GM19455 (cell line): ENCODE measurements around the gene GRID1.

Experiments used
- ATAC-seq: cut with Tn5 transposase; IDR thresholded peaks from one replicate; pipeline ENCODE4 v1.9.1; 2021; ENCODE audit not compliant: unreplicated experiment

The GRID1 gene

DNA sequence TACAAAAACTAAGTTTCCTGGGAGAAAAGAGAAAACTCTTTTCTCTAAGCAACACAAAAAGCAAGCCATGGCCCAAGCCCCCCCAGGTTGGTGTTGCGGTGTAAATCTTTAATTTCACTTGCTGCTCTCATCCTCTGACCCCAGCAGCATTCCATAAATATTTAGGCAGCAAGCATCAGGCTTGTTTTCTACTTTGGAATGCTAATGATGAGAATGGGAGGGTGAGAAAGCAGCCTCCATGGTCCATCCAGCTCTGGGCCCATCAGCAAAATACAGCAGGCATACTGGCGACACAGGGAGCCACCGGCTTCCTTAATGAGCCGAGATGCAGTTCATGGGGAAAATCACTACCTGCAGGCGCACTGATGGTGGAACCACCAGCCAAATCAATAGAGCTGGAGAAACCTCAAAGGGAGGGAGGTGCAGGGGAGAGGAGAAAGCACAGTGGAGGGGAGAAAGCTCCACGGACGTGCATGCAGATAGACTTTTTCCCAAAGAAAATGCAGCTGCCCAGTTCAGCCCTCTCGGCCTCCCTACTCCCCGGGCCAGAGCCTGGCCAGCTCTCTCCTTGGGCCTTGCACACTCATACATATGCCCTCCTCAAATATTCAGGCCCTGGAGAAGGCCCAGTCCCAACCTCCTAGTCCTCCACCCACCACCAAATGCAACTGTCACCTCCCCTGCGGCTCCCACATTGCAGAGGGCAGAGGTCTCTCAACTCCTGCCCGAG lies 131.9 kb downstream of the GRID1 start:
- no peak for ATAC-seq

DNA sequence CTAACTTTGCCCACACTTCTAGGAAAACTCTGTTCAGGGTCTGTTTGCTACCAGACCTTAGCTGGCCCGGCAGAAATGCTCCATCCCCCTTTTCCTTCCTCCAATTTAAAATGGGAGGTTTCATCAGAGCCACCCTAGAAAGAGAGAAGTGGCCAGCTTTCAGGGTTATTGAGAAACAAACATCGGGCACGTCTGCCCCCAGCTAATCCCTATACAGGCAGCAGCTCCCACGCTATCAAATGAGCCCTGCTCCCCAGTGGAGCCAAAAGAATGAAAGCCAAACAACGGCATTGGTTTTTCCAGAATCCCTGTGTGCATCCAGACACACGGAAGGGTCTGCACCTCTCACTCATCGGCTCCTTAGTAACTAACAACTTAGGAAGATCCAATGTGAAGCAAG lies 132.5 kb downstream of the GRID1 start:
- no peak for ATAC-seq

- no peak for ATAC-seq
Measured at GRCh38 chr10:86233131-86233530, 133.5 kb downstream of the GRID1 start.

- ATAC-seq = no peak
Measured at GRCh38 chr10:86232644-86233043, 134.0 kb downstream of the GRID1 start.

GRCh38 chr10:86231796-86232560 lies 134.6 kb downstream of the GRID1 start:
- no peak for ATAC-seq

DNA sequence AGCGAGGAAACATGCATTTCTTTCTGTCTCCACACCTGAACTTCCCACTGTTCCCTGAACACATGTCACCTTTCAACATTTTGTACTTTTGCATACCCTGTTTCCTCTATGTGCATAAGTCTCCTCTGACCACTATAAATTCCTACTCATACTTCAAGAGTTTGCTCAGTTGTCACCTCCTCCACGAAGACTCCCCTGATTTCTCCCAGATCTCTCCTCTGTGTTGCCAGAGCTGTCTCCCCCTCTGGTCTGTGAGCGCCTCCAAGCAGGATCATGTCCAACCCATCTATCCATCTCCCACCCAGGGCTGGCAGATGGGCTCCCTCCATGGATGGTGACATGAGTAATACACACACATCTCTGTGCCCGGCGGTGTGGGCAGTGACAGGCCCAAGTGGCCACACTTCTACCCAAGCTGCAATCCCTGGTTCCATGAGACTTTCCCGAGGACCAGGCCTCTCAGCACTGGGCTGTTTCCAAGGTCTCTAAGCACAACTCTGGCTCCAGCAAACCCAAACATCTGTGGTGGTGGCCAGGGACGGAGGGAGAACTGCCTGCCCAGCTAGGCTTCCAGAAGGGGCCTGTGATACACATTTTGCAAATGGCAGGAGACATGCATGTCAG lies 135.9 kb downstream of the GRID1 start:
- no peak for ATAC-seq

- ATAC-seq = no peak
Measured at GRCh38 chr10:86229811-86230556, 136.6 kb downstream of the GRID1 start.

GRCh38 chr10:86229376-86229775 lies 137.2 kb downstream of the GRID1 start:
- no peak for ATAC-seq

GRCh38 chr10:86227501-86228258 lies 138.9 kb downstream of the GRID1 start:
- no peak for ATAC-seq

DNA sequence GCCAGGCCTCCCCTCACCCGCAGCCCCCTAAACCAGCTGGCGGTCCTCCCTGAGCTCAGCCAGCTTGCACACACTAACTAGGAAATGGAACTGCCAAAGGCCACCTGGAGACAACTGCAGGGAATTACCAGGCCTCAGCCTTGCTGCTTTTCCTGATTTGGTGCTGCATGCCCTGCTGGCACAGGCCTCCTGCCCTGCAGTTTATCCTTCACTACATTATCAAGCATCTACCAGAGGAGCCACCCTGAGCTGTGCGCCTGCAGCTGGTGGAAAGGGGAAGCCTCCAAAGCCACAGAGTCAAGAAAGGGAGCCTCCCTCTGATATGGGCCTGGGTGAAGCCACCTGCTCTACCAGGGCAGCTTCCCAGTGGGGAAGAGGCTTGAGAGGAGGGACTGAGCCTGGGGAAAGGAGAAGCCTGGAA lies 139.8 kb downstream of the GRID1 start:
- ATAC-seq = no peak

GRCh38 chr10:86226016-86226415 lies 140.6 kb downstream of the GRID1 start:
- ATAC-seq = no peak

- ATAC-seq = no peak
Measured at GRCh38 chr10:86225103-86225782, 141.4 kb downstream of the GRID1 start.

DNA sequence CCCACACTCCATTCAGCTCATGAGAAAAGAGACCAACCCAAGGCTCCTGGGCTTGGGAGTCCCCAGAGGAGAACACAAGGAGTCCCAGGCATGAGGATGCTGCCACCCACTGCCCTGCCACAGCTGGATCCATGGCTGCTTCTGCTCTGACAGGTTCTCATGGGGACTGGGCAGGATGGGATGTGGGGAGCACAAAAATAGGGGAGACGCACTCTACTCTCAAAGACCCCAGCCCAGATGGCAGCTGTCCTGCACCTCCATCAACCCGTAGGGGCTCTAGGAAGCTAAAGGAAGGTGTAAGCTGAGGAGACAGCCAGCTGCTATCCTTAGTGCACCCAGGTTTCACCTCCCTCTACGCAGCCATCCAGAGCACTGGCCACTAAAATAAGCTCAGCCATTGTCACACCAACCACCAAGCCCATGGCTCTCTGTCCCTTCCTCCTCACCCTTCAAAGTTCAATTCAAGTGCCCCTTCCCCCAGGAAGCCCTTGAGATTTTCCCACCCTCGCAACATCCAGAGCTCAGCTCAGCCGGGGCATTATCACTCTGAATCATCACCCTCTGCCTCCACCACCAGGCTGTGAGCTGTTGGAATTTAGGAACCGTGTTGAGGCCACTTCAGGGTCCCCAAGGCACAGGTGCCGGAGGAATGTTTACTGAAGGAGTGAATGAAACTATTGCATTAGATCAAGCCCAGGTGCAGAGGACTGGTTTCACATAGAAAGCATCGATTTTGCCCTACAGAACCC lies 142.1 kb downstream of the GRID1 start:
- peak; percentile 79 for ATAC-seq

DNA sequence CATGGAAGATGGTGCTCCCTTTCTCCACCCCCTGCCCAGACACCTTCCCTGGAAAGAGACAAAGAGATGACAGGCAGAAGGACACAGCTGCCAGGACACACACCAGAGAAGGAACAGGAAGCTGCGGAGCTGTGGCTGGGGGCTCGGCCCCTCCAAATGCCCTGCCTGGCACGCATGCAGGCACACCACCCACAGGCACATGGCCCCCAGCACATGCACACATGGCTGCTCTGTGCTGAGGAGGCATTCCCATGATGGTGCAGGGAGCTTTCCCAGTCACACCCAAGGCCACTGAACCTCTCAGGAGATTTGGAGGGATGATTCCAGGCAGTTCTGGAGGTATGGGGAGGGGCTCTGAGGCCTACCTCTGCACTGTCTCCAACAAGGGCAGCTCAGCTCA lies 143.3 kb downstream of the GRID1 start:
- no peak for ATAC-seq

DNA sequence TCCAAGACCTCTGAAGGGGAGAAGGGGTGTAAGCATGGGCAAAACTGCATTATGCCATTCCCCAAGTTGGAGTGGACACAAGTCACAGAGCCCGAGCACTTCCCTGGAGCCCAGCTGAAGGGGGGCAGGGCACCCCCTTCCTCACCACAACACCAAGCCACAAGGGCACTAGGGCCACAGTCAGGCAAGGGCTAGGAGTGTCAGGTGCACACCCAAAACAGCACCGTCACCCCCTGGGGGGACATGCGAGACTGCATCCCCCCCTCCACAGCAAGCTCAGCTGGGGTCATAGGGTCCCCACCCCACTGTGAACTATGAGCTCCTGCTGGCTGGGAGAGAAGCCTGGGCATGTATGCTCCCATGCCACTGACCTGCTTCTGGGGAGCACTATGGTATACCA lies 143.9 kb downstream of the GRID1 start:
- no peak for ATAC-seq

GRCh38 chr10:86222336-86222650 lies 144.3 kb downstream of the GRID1 start:
- ATAC-seq = no peak

DNA sequence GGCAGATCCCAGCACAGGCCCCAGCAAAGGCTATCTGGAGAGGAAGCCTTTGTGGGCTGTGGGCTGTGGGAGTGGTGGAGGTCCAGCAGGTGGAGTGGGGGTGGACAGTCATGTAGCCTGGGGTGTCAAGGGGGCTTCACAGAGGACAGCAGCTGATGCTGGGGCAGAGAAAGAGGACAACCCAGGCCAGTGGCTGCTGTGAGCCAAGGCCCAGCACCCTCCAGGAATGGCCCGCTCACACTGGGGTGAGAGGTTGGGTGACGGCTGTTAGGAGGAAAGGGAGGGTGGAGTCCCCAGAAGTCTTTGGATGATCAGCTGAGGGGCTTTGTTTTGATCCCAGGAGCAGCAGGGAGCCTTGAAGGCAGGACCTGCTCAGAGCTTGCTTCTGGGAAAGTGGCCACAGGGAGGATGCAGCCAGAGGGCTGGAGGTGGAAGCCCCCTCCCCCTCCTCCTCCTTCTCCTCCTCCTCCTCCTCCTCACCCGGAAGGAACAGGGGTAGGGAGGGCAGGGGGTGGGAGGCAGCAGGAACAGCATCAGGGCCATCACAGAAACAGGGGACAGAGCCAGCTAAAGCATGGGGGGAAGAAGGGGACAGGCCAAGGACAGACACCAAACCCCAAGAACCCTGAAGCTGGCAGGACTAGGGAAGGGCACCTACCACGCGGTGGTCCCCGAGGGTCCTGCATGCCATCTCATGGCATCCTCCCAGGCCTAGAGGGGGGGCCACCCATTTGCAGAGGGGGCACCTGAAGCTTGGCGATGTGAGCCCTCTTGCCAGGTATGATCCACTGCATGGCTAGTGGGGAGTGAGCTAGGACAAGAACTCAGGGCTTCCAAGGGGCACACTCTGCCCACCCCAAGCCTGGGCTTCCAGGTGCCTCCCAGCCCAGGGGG lies 144.9 kb downstream of the GRID1 start:
- no peak for ATAC-seq

- ATAC-seq = no peak
Measured at GRCh38 chr10:86220626-86221025, 146.0 kb downstream of the GRID1 start.

DNA sequence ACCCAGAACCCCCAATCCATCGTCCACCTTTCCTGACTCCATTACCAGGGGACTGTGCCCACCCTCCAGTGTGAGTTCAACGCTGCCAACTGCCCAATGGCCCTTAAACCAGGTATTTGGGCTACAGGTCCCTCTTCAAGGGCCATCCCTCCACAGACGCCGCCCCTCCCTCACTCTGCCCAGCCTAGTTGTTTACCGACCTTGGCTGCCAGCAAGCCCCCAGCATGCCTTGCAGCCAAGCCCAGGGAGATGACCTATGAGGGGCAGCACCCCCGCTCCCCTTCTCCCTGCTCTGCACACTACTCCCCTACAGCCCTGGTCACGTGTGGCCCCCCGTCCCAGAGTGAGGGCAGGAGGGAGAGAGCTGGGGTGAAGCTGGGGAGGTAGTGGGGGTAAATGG lies 147.3 kb downstream of the GRID1 start:
- ATAC-seq = no peak
